DMS153 treated with DMSO at 0.1 percent for 48 hours (cell line): ENCODE measurements around the gene GLOD4.
"Not testable (repeated sequence)": the region's sequence is repeated elsewhere in the genome, so short reads cannot be mapped to it uniquely, and the experiment has no call there.

Source experiments
- DNase-seq: peaks from one replicate; lab custom pipeline; 2025; ENCODE audit not compliant: unreplicated experiment; lab: John Stamatoyannopoulos, UW

Gene GLOD4

GRCh38 chr17:802901-803881 is 21.1 kb upstream of the GLOD4 start:
- DNase-seq = no peak

GRCh38 chr17:802481-802880 is 20.4 kb upstream of the GLOD4 start:
- DNase-seq = no peak

GRCh38 chr17:801660-802059 is 19.6 kb upstream of the GLOD4 start:
- no peak for DNase-seq

- no peak for DNase-seq
Measured at GRCh38 chr17:800446-801242, 18.6 kb upstream of the GLOD4 start.

- no peak for DNase-seq
Measured at GRCh38 chr17:799261-799660, 17.2 kb upstream of the GLOD4 start.

- no peak for DNase-seq
Measured at GRCh38 chr17:798246-798645, 16.2 kb upstream of the GLOD4 start.

- DNase-seq = no peak
Measured at GRCh38 chr17:797236-797840, 15.3 kb upstream of the GLOD4 start.

- no peak for DNase-seq
Measured at GRCh38 chr17:796609-797008, 14.5 kb upstream of the GLOD4 start.

GRCh38 chr17:795721-796120 is 13.6 kb upstream of the GLOD4 start:
- no peak for DNase-seq

- DNase-seq = no peak
Measured at GRCh38 chr17:795276-795675, 13.2 kb upstream of the GLOD4 start.

GRCh38 chr17:794876-795275 is 12.8 kb upstream of the GLOD4 start:
- DNase-seq = peak; percentile 13

- DNase-seq = no peak
Measured at GRCh38 chr17:792277-792676, 10.2 kb upstream of the GLOD4 start.

- no peak for DNase-seq
Measured at GRCh38 chr17:791829-792228, 9.7 kb upstream of the GLOD4 start.

- not testable (repeated sequence) for DNase-seq
Measured at GRCh38 chr17:790874-791247, 8.8 kb upstream of the GLOD4 start.

- not testable (repeated sequence) for DNase-seq
Measured at GRCh38 chr17:789931-790873, 8.1 kb upstream of the GLOD4 start.

GRCh38 chr17:789160-789840 is 7.2 kb upstream of the GLOD4 start:
- no peak for DNase-seq

GRCh38 chr17:788551-788950 is 6.5 kb upstream of the GLOD4 start:
- DNase-seq = no peak

GRCh38 chr17:787641-788221 is 5.7 kb upstream of the GLOD4 start:
- no peak for DNase-seq

GRCh38 chr17:785901-786300 is 3.8 kb upstream of the GLOD4 start:
- not testable (repeated sequence) for DNase-seq

GRCh38 chr17:784143-784542 is 2.1 kb upstream of the GLOD4 start:
- no peak for DNase-seq
